Ishikawa (cell line): Measurements from ENCODE around the gene ASPG.

Experiments used
- CEBPB ChIP-seq: IDR thresholded peaks from 2 replicates; pipeline ENCODE4 v1.6.1; 2012
- CREB1 ChIP-seq: IDR thresholded peaks from 2 replicates; pipeline ENCODE4 v1.6.1; 2012; ENCODE audit warnings: low read depth
- EGR1 ChIP-seq: IDR thresholded peaks from 2 replicates; pipeline ENCODE4 v1.6.1; 2012
- EP300 ChIP-seq: IDR thresholded peaks from 2 replicates; pipeline ENCODE4 v1.6.1; 2012; ENCODE audit warnings: borderline replicate concordance
- FOXM1 ChIP-seq: IDR thresholded peaks from 2 replicates; pipeline ENCODE4 v1.6.1; 2012; ENCODE audit warnings: low read depth, borderline replicate concordance
- NFIC ChIP-seq: IDR thresholded peaks from 2 replicates; pipeline ENCODE4 v1.6.1; 2012
- RAD21 ChIP-seq: IDR thresholded peaks from 2 replicates; pipeline ENCODE4 v1.6.1; 2012; ENCODE audit warnings: low read depth
- TAF1 ChIP-seq: IDR thresholded peaks from 2 replicates; pipeline ENCODE4 v1.6.1; 2012; ENCODE audit warnings: low read depth, mild to moderate bottlenecking
- TCF12 ChIP-seq: IDR thresholded peaks from 2 replicates; pipeline ENCODE4 v1.6.1; 2012; ENCODE audit warnings: low read depth
- TEAD4 ChIP-seq: IDR thresholded peaks from 2 replicates; pipeline ENCODE4 v1.6.1; 2012
- YY1 ChIP-seq: IDR thresholded peaks from 2 replicates; pipeline ENCODE4 v1.6.1; 2012; ENCODE audit warnings: low read depth
- ZBTB7A ChIP-seq: IDR thresholded peaks from 2 replicates; pipeline ENCODE4 v1.6.1; 2012; ENCODE audit warnings: low read depth
- TF ChIP-seq, protein P1 (sequence below): IDR thresholded peaks from 2 replicates; pipeline ENCODE4 v1.6.1; 2012
- TF ChIP-seq, protein P2 (sequence below): IDR thresholded peaks from 2 replicates; pipeline ENCODE4 v1.6.1; 2012
- TF ChIP-seq, protein P3 (sequence below): IDR thresholded peaks from 2 replicates; pipeline ENCODE4 v1.6.1; 2012; ENCODE audit warnings: low read depth, mild to moderate bottlenecking

The ASPG gene

DNA sequence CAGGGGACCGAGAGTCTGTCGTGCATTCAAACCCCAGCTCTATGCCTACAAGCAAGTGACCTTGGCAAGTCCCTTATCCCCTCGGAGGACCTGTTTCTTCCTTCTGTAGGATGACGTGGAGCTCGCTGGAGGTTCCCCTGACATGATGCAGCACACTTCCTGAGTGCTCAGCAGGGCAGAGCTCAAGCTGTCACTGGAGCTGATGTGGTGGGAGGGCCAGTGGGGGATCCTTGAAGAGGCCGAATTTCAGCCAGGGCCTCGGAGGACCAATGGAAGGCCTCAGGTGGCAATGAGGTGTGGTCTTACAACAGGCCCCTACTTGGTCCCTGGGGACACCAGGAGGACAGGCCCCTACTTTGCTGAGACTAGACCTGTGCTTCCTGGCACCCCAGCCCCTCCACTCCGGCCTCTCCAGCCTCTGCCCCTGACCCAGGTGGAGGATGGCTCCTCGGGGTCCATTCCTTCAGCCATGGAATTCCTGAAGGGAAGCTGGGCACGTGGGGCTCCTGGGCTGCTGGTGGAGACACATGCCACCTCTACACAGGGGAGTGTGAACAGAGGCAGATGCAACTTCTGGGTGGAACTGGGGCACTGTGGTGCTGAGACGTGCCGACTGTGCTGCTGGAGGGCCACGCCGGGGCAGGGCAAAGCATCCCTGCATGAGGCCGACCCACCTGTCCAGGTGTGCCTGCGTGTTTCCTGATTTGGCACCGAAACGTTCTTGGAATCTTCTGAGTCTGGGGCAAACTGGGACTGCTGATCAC, 34.2 kb downstream of the ASPG start:
- TF ChIP-seq CEBPB (no peak), NFIC (no peak)
- TF ChIP-seq, protein P1, sequence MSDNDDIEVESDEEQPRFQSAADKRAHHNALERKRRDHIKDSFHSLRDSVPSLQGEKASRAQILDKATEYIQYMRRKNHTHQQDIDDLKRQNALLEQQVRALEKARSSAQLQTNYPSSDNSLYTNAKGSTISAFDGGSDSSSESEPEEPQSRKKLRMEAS: no peak

- TF ChIP-seq TAF1 (no peak), EGR1 (no peak), FOXM1 (no peak)
Measured at GRCh38 chr14:104120281-104120741, 34.8 kb downstream of the ASPG start.

- TF ChIP-seq, protein P2, sequence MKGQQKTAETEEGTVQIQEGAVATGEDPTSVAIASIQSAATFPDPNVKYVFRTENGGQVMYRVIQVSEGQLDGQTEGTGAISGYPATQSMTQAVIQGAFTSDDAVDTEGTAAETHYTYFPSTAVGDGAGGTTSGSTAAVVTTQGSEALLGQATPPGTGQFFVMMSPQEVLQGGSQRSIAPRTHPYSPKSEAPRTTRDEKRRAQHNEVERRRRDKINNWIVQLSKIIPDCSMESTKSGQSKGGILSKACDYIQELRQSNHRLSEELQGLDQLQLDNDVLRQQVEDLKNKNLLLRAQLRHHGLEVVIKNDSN: no peak
- TF ChIP-seq NFIC (no peak), ZBTB7A (no peak), CREB1 (no peak), EGR1 (no peak), YY1 (no peak), CEBPB (no peak), TEAD4 (no peak), TCF12 (no peak), FOXM1 (no peak), EP300 (no peak), TAF1 (no peak), RAD21 (no peak)
- TF ChIP-seq, protein P1: no peak
- TF ChIP-seq, protein P3, sequence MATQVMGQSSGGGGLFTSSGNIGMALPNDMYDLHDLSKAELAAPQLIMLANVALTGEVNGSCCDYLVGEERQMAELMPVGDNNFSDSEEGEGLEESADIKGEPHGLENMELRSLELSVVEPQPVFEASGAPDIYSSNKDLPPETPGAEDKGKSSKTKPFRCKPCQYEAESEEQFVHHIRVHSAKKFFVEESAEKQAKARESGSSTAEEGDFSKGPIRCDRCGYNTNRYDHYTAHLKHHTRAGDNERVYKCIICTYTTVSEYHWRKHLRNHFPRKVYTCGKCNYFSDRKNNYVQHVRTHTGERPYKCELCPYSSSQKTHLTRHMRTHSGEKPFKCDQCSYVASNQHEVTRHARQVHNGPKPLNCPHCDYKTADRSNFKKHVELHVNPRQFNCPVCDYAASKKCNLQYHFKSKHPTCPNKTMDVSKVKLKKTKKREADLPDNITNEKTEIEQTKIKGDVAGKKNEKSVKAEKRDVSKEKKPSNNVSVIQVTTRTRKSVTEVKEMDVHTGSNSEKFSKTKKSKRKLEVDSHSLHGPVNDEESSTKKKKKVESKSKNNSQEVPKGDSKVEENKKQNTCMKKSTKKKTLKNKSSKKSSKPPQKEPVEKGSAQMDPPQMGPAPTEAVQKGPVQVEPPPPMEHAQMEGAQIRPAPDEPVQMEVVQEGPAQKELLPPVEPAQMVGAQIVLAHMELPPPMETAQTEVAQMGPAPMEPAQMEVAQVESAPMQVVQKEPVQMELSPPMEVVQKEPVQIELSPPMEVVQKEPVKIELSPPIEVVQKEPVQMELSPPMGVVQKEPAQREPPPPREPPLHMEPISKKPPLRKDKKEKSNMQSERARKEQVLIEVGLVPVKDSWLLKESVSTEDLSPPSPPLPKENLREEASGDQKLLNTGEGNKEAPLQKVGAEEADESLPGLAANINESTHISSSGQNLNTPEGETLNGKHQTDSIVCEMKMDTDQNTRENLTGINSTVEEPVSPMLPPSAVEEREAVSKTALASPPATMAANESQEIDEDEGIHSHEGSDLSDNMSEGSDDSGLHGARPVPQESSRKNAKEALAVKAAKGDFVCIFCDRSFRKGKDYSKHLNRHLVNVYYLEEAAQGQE: no peak
Measured at GRCh38 chr14:104121142-104121541, 35.6 kb downstream of the ASPG start.

DNA sequence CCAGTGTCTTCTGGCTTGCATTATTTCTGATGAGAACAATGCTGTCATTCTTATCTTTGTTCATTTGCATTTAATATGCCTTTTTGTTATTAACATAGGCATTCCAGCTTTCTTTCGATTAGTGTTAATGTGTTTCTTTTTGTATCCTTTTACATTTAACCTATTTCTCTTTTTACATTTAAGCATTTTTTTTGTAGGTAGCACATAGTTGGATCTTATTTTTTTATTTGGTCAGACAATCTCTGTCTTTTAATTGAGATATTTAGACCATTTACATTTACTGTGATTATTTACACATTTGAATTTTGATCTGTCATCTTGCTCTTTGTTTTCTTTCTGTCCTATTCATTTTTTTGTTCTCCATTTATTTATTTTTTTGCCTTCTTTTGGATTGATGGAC, 38.4 kb downstream of the ASPG start:
- TF ChIP-seq TCF12 (no peak), ZBTB7A (no peak), EP300 (no peak), NFIC (no peak), FOXM1 (no peak), RAD21 (no peak)
- TF ChIP-seq, protein P2: no peak

- TF ChIP-seq TAF1 (no peak), RAD21 (no peak), CREB1 (no peak), ZBTB7A (no peak), FOXM1 (no peak), EP300 (no peak), CEBPB (no peak), YY1 (no peak), TCF12 (no peak), EGR1 (no peak), NFIC (no peak), TEAD4 (no peak)
- TF ChIP-seq, protein P2: no peak
- TF ChIP-seq, protein P1: no peak
- TF ChIP-seq, protein P3: no peak
Measured at GRCh38 chr14:104125011-104125410, 39.5 kb downstream of the ASPG start.

GRCh38 chr14:104126753-104127152, 41.3 kb downstream of the ASPG start:
- TF ChIP-seq ZBTB7A (no peak), TEAD4 (no peak), YY1 (no peak)
- TF ChIP-seq, protein P2: no peak
